Neuron (in vitro differentiated cells): ENCODE measurements around the gene ACVR1.
A peak's percentile ranks its signal among the peaks of the same experiment; 100 is the strongest.

Experiments
- H2AFZ ChIP-seq: one replicate; pipeline ENCODE4 v1.6.1; 2013; ENCODE audit warnings: low read depth, mild to moderate bottlenecking, inconsistent platforms, low read length, moderate library complexity
- H3K27me3 ChIP-seq: one replicate; pipeline ENCODE4 v1.6.1; 2013; ENCODE audit warnings: low read length; ENCODE audit not compliant: insufficient read depth
- H3K36me3 ChIP-seq: one replicate; pipeline ENCODE4 v1.6.1; 2013; ENCODE audit warnings: low read length; ENCODE audit not compliant: insufficient read depth
- H3K4me1 ChIP-seq: one replicate; pipeline ENCODE4 v1.6.1; 2013; ENCODE audit warnings: low read length; ENCODE audit not compliant: insufficient read depth
- H3K4me3 ChIP-seq: 2 replicates; pipeline ENCODE4 v1.5.1; 2013; ENCODE audit warnings: mild to moderate bottlenecking, low read length, moderate library complexity
- H3K9me3 ChIP-seq: one replicate; pipeline ENCODE4 v1.6.1; 2013; ENCODE audit warnings: low read length

ACVR1 gene

DNA sequence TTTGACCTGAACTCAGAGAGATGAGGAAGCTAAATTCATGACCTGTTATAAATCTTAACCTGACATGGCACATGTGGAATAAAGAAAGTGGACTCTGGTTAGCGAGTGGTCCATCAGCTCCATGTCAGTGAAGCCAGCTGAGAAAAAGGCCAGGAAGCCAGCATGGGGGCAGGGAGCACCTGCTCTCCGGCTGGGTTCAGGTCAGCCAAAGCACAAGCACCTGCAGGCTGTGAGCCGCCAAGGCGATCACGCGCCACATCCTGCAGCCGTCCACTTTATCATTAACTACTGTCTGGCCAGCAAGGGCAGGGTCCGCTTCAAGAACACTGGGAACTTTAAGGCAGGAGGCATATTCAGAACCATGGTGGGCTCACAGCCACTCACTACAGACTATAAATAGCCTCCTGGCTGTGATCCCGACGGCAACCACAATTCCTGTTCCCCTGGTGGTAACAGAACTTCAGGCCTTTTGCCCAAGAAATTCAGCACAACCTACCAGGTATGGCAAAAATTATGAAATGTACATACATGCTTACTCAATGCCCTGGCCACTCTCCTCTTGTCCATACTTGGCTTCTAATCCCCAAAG, 35.5 kb downstream of the ACVR1 start:
- no peak overlapping the region for H3K4me3 ChIP-seq
- H3K36me3 ChIP-seq, result no peaks in the 10 kb centered on the region
- H2AFZ ChIP-seq, result no peak overlapping the region
- H3K9me3 ChIP-seq, result no peaks in the 10 kb centered on the region
- H3K27me3 ChIP-seq, result no peaks in the 10 kb centered on the region
- peaks cover 36% of the 10 kb centered on the region for H3K4me1 ChIP-seq

DNA sequence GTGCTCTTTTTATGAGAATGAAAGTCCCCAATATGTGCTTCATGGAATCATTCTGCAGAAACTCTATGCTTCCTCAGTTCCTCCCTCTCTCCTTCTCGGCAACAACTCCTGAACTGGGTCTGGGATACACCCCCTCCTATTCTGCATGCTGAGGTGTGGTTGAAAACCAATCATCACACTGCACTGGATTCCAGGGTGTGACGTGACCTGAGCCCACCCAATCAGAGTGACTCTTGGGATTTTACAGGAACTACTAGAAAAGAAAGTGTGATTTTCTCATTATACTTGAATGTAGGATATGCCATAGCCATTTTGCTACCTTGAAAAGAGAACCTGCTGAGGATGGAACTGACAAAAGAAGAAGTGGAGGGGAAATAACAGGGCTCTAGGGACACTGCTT, 36.3 kb downstream of the ACVR1 start:
- no peak overlapping the region for H2AFZ ChIP-seq
- H3K27me3 ChIP-seq, result no peaks in the 10 kb centered on the region
- H3K4me1 ChIP-seq, result peaks cover 36% of the 10 kb centered on the region
- no peak overlapping the region for H3K4me3 ChIP-seq
- H3K36me3 ChIP-seq, result no peaks in the 10 kb centered on the region
- H3K9me3 ChIP-seq, result no peaks in the 10 kb centered on the region

DNA sequence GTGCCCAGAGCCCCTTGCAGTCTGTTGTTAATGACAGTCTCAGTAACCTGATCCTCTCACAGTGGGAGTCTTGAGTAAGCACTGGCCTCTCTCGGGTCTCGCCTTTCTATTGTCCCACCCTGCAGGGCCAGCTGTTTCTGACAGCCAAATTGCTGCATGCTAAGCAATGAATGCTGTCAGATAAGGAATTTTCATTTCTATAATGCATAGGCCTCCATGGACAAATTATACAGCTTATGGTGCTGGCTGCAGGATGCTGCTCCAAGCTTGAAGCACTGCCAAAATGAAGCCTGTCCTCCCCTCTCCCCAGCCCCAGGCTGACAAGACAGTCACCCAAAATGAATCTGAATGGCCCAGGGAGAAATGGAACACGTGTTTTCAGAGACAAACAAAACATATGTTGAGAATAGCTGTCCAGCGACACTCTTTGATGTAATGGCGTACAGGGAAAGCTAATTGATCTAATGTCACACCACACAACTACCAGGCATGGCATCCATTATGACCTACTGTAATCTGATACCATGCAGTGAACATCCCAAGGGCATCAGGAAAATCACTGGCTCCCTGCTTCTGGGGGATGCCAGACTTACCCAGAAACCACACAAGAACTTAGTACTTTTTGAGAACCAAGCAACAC, 36.8 kb downstream of the ACVR1 start:
- Histone ChIP-seq H3K36me3 (no peaks in the 10 kb centered on the region), H3K4me3 (peak overlapping the region; percentile 0), H3K27me3 (no peaks in the 10 kb centered on the region), H3K9me3 (no peaks in the 10 kb centered on the region), H3K4me1 (peaks cover 36% of the 10 kb centered on the region), H2AFZ (no peak overlapping the region)

DNA sequence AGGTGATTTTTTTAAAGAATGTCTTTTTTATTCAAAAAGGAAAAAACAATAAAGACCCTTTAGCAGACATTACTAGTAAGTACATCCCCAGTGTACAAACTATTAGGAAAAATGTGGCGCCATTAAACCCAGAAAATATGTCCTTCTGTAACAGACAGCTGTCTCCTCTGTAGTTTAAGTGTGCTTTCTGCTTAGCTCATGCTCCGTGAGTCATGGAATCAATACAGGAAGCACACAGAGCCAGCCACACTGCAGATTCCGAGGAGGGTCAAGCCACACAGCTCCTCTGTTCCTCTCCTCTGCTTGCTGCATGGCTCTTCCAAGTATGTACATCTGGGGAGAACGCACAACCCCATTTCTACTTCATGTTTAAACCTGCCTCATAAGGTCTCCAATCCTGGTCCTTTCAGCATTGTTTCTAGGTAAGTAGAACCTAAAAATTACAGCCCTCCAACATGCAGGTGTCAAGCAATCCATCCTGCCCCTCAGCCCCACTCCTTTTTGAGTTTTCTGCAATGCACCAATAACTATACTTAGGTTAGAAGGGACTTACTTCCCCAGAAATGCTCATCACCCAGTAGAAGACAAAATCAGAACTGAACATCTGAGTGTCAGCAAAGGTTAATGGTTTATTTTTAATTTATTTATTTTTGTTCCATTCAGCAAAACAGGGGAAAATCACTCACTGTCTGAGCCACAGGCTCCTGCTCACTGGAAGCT, 37.5 kb downstream of the ACVR1 start:
- no peaks in the 10 kb centered on the region for H3K27me3 ChIP-seq
- no peaks in the 10 kb centered on the region for H3K9me3 ChIP-seq
- H2AFZ ChIP-seq, result no peak overlapping the region
- H3K4me1 ChIP-seq, result peaks cover 36% of the 10 kb centered on the region
- no peaks in the 10 kb centered on the region for H3K36me3 ChIP-seq
- peak overlapping the region; percentile 10 for H3K4me3 ChIP-seq

DNA sequence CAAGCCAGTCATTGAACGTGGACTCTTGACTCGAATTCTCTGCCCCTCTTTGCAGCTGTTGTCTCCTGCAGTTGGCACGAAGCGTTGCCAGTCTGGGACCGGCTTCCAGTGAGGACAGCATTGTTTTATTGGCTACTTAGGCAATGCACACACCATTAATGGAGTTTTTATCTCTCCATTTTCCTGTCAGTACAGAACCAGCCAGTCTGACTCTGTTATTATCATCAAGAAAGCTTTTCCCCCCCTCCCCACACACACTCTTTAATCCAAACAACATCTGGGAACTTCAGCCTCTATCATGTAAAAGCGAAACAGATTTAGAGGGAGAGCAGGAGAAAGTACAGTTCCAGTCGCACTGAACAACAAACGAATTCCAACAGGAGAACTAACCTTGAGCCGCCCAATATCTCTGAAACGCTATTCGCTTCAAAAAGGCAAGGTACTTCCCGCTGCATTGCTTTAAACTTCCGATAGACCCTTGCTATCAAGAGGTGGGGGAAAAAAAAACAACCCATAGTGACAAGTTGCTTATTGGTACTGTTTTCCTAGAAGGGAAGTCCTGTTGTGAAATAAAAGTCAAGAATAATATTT, 38.2 kb downstream of the ACVR1 start:
- H3K4me1 ChIP-seq, result peaks cover 36% of the 10 kb centered on the region
- H2AFZ ChIP-seq, result no peak overlapping the region
- no peaks in the 10 kb centered on the region for H3K9me3 ChIP-seq
- H3K27me3 ChIP-seq, result no peaks in the 10 kb centered on the region
- no peaks in the 10 kb centered on the region for H3K36me3 ChIP-seq
- H3K4me3 ChIP-seq, result no peak overlapping the region

DNA sequence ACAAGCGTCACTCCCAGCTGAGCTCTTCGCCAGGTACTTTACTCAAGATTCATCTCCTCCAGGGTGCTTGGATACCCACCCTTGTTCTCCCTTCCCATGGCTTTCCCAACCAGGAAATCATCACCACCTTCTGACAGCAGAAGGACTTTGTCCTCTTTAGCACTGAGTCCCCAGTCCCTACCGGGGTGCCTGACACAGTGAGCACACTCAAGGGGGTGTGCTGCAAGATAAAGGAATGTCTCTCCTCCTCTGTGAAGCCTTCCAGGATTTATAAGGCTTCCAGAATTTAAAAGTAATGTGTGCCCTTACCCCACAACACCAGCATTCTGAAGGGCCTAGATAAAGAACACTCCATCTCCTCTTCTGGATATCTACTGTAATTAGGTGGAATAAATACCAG, 39.6 kb downstream of the ACVR1 start:
- Histone ChIP-seq H3K4me3 (no peak overlapping the region), H3K36me3 (no peaks in the 10 kb centered on the region), H3K27me3 (no peaks in the 10 kb centered on the region), H3K9me3 (no peaks in the 10 kb centered on the region), H3K4me1 (peaks cover 36% of the 10 kb centered on the region), H2AFZ (no peak overlapping the region)

DNA sequence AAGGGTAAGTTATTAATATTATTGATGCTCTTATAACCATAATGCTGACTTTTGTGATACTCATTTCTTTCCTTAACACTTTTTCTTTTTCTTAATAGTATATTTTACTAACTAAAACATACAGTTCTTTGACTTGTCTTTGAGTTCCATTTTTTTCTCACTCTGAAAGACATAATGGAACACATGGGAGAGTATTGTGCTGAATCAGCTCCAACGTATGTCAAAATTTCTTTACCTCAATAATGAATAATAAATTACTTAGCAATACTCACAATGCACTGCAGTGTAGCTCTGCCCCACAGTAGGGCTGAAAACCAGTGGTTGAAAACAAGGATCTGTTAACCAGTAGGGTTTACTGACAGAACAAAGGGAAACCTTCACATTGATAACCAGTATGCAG, 40.7 kb downstream of the ACVR1 start:
- Histone ChIP-seq H3K27me3 (no peaks in the 10 kb centered on the region), H3K9me3 (no peaks in the 10 kb centered on the region), H2AFZ (no peak overlapping the region), H3K36me3 (no peaks in the 10 kb centered on the region), H3K4me3 (no peak overlapping the region), H3K4me1 (peaks cover 31% of the 10 kb centered on the region)

DNA sequence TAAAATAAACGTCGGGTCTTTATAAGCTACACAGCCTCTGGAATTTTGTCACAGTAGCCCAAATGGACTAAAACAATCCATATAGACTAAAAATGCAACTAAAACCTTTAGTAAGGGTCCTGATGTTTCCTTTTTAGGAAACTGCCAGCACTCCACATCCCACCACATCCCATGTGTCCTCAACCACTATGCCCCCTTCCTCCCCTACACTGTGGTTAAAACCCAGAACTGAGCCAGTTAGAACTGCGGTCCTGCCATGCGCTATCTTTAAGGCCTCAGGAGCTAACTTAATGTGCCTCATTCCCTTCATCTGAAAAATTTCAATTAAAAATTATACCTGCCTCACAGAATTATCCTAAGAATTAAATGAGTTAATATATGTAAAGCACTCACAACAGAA, 41.1 kb downstream of the ACVR1 start:
- H3K4me3 ChIP-seq, result no peak overlapping the region
- H2AFZ ChIP-seq, result no peak overlapping the region
- no peaks in the 10 kb centered on the region for H3K27me3 ChIP-seq
- H3K4me1 ChIP-seq, result peaks cover 29% of the 10 kb centered on the region
- no peaks in the 10 kb centered on the region for H3K9me3 ChIP-seq
- no peaks in the 10 kb centered on the region for H3K36me3 ChIP-seq

DNA sequence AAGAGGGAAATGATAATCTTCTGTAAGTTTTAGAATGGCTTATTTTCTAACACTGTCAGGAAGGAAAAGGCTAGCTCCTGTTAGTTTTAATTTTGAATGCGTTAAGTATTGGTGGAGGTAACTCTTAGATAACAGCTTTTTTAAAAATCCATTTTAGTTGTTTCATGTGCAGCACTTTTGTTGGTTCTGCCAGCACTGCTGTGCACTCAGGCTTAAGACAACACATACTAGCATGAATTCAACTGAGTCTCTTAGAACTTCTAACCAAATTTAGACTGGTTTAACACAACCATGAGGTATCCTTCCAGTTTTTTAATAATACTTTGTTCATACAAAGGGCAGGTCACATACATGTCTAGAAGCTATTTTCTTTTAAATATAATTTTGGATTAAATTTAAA, 42.4 kb downstream of the ACVR1 start:
- Histone ChIP-seq H3K4me1 (peaks cover 17% of the 10 kb centered on the region), H3K4me3 (no peak overlapping the region), H3K9me3 (no peaks in the 10 kb centered on the region), H2AFZ (no peak overlapping the region), H3K27me3 (no peaks in the 10 kb centered on the region), H3K36me3 (no peaks in the 10 kb centered on the region)

DNA sequence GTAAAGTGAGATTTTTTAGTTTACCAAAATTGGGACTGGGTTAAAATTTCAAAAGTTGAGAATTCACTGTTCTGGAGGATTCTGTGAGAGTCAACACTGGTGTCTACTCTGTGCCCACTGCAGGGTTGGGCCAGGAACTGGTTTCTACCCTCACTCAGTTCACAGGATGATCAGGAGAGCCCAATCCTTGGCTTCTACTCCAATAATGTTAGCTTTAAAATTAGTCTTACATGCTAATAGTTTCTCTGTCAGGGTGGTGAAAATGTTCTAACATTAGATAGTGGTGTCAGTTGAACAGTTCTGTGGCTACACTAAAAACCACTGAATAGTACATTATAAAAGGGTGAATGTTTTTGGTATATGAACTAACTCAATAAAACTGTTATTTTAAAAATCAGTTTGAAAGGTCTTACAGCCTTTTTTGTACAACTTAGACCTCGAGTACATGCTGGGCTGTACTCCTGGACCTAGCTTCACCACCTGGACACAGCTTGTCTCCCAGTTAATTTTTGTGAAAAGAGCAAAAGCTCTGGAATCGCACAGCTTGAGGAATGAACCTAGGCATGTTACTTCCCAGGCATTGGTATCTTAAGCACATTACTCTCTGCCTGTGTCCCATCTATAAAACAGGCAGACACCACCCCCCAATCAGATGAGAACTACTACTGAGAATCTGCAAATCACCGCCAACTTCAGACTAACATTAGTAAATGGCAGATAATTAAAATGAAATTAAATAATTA, 44.4 kb downstream of the ACVR1 start:
- Histone ChIP-seq H3K36me3 (no peaks in the 10 kb centered on the region), H2AFZ (no peak overlapping the region), H3K4me1 (no peaks in the 10 kb centered on the region), H3K4me3 (no peak overlapping the region), H3K27me3 (no peaks in the 10 kb centered on the region), H3K9me3 (no peaks in the 10 kb centered on the region)

DNA sequence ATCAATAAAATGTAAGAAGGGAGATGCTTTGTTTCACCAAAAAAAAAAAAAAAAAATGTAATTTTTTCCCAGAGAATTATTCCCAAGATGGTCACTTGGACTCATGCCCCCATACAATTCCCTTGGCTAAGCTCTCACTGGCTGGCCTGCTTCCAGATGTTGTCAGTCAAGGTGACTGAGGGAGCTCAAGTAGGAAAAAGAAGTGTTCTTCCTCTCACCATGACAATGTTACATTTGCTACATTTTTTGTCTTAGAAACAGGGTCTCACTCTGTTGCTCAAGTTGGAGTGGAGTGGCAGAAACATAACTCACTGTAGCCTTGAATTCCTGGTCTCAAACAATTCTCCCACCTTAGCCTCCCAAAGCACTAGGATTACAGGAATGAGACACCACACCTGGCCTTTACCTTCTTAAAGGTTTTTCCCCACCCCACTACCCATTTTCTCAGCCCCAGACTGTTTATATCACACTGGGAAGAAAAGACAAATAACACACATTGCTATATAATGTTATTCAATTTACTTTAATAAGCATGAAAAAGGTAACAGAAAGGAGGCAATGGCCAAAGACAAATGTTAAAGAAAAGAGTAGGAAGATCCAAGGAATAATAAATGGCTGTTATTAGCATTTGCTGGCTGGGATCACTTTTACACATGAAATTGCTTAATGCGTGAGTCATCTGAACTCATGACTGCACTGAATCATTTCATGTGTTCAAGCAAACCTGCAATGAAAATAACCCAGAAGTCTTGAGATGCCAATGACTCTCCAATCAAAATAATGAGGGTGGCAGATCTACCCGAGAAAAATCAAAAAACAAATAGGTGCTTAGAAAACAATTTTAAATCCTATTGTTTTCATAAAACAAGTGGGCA, 45.2 kb downstream of the ACVR1 start:
- Histone ChIP-seq H2AFZ (no peak overlapping the region), H3K4me3 (no peak overlapping the region), H3K9me3 (no peaks in the 10 kb centered on the region), H3K4me1 (no peaks in the 10 kb centered on the region), H3K27me3 (no peaks in the 10 kb centered on the region), H3K36me3 (no peaks in the 10 kb centered on the region)

DNA sequence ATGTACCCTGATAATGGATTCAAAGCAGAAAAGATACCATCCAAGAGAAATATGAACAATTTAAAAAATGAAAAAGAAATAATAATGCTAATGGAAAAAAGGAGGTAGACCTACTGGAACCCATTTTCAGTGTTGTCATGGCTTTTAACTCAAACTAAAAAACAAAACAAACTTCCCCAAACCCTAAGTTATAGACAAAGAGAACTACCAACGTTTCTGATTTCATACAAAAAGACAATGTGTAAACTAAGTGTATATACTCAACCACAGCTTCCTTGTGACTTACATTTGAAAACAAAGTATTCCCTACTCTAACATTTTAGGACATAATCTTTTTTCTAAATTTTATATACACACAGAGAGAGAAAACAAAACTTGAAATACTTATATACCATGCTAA, 45.9 kb downstream of the ACVR1 start:
- H3K9me3 ChIP-seq, result no peaks in the 10 kb centered on the region
- no peaks in the 10 kb centered on the region for H3K4me1 ChIP-seq
- no peak overlapping the region for H3K4me3 ChIP-seq
- H2AFZ ChIP-seq, result no peak overlapping the region
- H3K36me3 ChIP-seq, result no peaks in the 10 kb centered on the region
- no peaks in the 10 kb centered on the region for H3K27me3 ChIP-seq
